T-cell (primary cell): ENCODE measurements around the gene PPP2R5C. TPM values are rescaled to one million over a fixed set of nuclear protein-coding genes. Genes with fewer than 3 reads are reported as not detected.

ENCODE experiments used
- ATAC-seq, 4 experiments: fragments of 200-7000 bp in 3 of 4; fragments of 150-1000 bp in 1 of 4; cut with Tn5 transposase; replicated peaks in 1 of 4; 1 replicate in 3 of 4; 2 replicates in 1 of 4; pipeline ENCODE4 v1.10.0; 2021; ENCODE audit warnings: moderate library complexity in 3 of 4, mild to moderate bottlenecking in 2 of 4, moderate number of reproducible peaks in 1 of 4
- CTCF ChIA-PET, 2 donors: fragments of 300-600 bp; sonication (Branson Sonifier 250); formaldehyde crosslinking; loops; one replicate each; lab custom pipeline; 2022; ENCODE audit warnings: antibody characterized with exemption in 2 of 2; lab: Charles Lee
- POLR2A ChIA-PET, 2 donors: fragments of 300-600 bp; sonication (Branson Sonifier 250); formaldehyde crosslinking; loops; one replicate each; lab custom pipeline; 2022; ENCODE audit warnings: antibody characterized with exemption in 2 of 2; lab: Charles Lee
- DNase-seq, 35 experiments: peaks; one replicate each; pipeline versions ENCODE4 v3.0.0 to v3.0.0-alpha.2; 2013 to 2023
- H3K27ac ChIP-seq: one replicate; pipeline ENCODE4 v1.5.1; 2013; ENCODE audit warnings: low read length
- H3K27me3 ChIP-seq, 2 experiments: replicated peaks in 1 of 2; 1 replicate in 1 of 2; 2 replicates in 1 of 2; pipeline versions ENCODE4 v1.6.1 to v1.7.0; 2013; ENCODE audit warnings: low read length in 1 of 2, mixed read lengths in 1 of 2; ENCODE audit not compliant: control insufficient read depth in 2 of 2, insufficient read depth in 2 of 2; ENCODE audit errors: extremely low read depth in 1 of 2
- H3K36me3 ChIP-seq, 2 donors: 1 replicate in 1 of 2; 2 replicates in 1 of 2; pipeline versions ENCODE4 v1.6.1 to v1.7.0; 2013; ENCODE audit warnings: low read length in 1 of 2; ENCODE audit not compliant: control insufficient read depth in 2 of 2, insufficient read depth in 1 of 2; ENCODE audit errors: extremely low read depth in 1 of 2
- H3K4me1 ChIP-seq, 2 experiments: 1 replicate in 1 of 2; 2 replicates in 1 of 2; pipeline versions ENCODE4 v1.6.1 to v1.7.0; 2013; ENCODE audit warnings: low read length in 2 of 2, mixed read lengths in 1 of 2; ENCODE audit not compliant: insufficient read depth in 2 of 2, control insufficient read depth in 1 of 2; ENCODE audit errors: extremely low read depth in 1 of 2
- H3K4me3 ChIP-seq, 2 donors: 1 replicate in 1 of 2; 2 replicates in 1 of 2; pipeline versions ENCODE4 v1.5.1 to v1.7.0; 2013; ENCODE audit warnings: mild to moderate bottlenecking in 2 of 2, low read length in 1 of 2, moderate library complexity in 1 of 2; ENCODE audit not compliant: control insufficient read depth in 1 of 2; ENCODE audit errors: extremely low read depth in 1 of 2
- H3K9me3 ChIP-seq: 2 replicates; pipeline ENCODE4 v1.7.0; 2013
- H3K27ac Mint-ChIP-seq, 2 donors: one replicate each; pipeline ENCODE4 v1.8.0; 2020 to 2021; ENCODE audit warnings: mild to moderate bottlenecking in 2 of 2, mixed read lengths in 2 of 2
- H3K27me3 Mint-ChIP-seq, 2 donors: one replicate each; pipeline ENCODE4 v1.8.0; 2021 to 2022; ENCODE audit warnings: mixed read lengths in 2 of 2
- H3K36me3 Mint-ChIP-seq: one replicate; pipeline ENCODE4 v1.8.0; 2021; ENCODE audit warnings: mixed read lengths
- H3K4me1 Mint-ChIP-seq, 3 donors: one replicate each; pipeline ENCODE4 v1.8.0; 2020 to 2022; ENCODE audit warnings: mixed read lengths in 3 of 3, mild to moderate bottlenecking in 1 of 3
- H3K4me3 Mint-ChIP-seq, 3 donors: one replicate each; pipeline ENCODE4 v1.8.0; 2020 to 2022; ENCODE audit warnings: mild to moderate bottlenecking in 3 of 3, mixed read lengths in 3 of 3, moderate library complexity in 3 of 3
- H3K9me3 Mint-ChIP-seq, 3 donors: one replicate each; pipeline ENCODE4 v1.8.0; 2020 to 2022; ENCODE audit warnings: mixed read lengths in 3 of 3
- WGBS: methylation state at CpG from one replicate; pipeline ENCODE4 v1.1.5; 2013; ENCODE audit warnings: missing lambda C conversion rate; ENCODE audit not compliant: insufficient coverage; 5-methylcytosine and 5-hydroxymethylcytosine counted together
- total RNA-seq, 35 experiments: library from RNA in 6 of 35; stranded (reverse) in 6 of 35; fragments of 120-200 nt in 1 of 35; gene quantifications; one replicate each; pipeline versions ENCODE4 v1.2.1 to v1.2.4 and lab custom pipeline; 2013 to 2026

PPP2R5C gene
- total RNA-seq, 5 donors from 2014 or later (not counting 1 experiment from before 2014, with no cell fraction given), result 435 to 627 (median 489) TPM

DNA sequence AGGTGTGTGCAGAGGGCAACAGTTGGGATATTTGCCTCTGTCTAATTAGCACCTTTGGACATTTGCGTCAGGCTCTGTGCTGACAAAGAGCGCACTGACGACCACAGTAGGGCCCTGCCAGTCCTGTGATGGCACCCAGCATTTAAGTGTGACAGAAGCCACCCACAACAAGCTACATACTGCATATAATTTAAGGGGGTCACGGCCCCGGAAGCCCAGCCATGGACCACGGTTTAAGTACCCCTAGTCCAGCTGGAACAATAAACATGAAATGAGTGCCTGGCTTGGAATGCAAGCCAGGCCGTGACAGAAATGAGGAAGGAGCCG, 186.0 kb downstream of the PPP2R5C start:
- ATAC-seq (peak in 2 of 4 experiments; percentile 2 to 3), DNase-seq (peak in 18 of 35 experiments; percentile 20 to 64 (median 30))
- peak overlapping the region; percentile 86 to 88 for H3K4me3 ChIP-seq
- peak overlapping the region; percentile 94 to 95 (median 95) for H3K4me3 Mint-ChIP-seq
- H3K27me3 ChIP-seq, result peaks cover 4 to 33% of the 10 kb centered on the region in 2 experiments
- POLR2A ChIA-PET, result interaction anchor here in 1 of 2 donors (0.6 to 0.9 kb wide), 3 partner anchors 14 to 169 kb away, joined by 3 read pairs; no protein-coding TSS in a partner anchor
- H3K4me1 ChIP-seq, result peaks cover 0 to 21% of the 10 kb centered on the region in 2 experiments
- CTCF ChIA-PET, result interaction anchor here in 1 of 2 donors (0.6 kb wide), 1 partner anchor 176 kb away, joined by 3 read pairs; no protein-coding TSS in a partner anchor
- H3K4me1 Mint-ChIP-seq, result peaks cover 22 to 29% (median 23%) of the 10 kb centered on the region in 3 donors
- peak overlapping the region; percentile 97 to 99 for H3K27ac Mint-ChIP-seq
- 9% methylated on average over 6 of the region's 8 CpGs for WGBS
- H3K9me3 ChIP-seq, result no peaks in the 10 kb centered on the region
- no peaks in the 10 kb centered on the region for H3K9me3 Mint-ChIP-seq
- no peaks in the 10 kb centered on the region for H3K36me3 ChIP-seq
- peak overlapping the region; percentile 99 for H3K27ac ChIP-seq
- H3K36me3 Mint-ChIP-seq, result no peaks in the 10 kb centered on the region
- H3K27me3 Mint-ChIP-seq, result peaks cover 26 to 31% of the 10 kb centered on the region in 2 donors

DNA sequence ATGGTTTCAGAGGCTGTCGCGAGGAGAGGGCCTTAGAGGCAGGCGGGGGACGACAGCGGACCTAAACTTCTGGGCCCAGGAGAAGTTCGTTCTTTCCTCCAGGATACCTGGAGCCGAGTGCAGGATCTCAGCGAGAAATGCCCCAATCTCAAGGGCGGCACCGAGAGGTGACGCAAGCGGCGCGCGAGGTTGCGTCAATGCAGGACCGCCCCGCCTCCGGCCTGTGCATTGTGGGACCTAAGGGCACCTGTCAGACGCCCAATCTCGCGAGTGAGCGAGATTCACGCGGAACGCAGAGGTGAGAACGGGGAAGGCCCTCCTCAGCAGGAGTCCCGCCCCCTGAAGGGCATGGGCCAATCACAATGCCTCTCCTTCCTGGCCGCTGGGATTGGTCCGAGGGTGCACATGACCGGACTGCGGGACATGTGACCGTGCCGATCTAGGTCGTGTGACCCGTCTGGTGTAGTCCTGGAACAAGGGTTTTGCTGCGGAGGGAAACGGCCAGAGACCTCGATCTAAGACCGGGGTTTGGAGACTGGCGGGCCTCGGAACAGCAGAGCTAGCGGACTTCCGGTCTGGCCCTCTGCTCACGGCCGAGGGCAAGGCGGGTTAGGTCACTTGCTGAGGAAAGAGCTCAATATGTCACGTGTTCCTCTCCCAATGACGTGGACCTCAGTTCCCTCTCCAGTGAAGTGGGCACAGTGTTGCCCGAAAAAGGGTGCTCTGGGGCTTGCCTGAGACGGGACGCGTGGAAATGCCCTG, 186.6 kb downstream of the PPP2R5C start:
- POLR2A ChIA-PET, result interaction anchor here (0.5 to 1.0 kb wide), 6 partner anchors 9 to 187 kb away, joined by 3 to 4 read pairs (median 3); no protein-coding TSS in a partner anchor
- Mint-ChIP-seq H3K9me3 (no peaks in the 10 kb centered on the region), H3K36me3 (no peaks in the 10 kb centered on the region), H3K27me3 (peaks cover 24 to 28% of the 10 kb centered on the region in 2 donors), H3K27ac (peak overlapping the region; percentile 97 to 99), H3K4me1 (peaks cover 22 to 29% (median 23%) of the 10 kb centered on the region in 3 donors), H3K4me3 (peak overlapping the region; percentile 94 to 95 (median 95))
- Histone ChIP-seq H3K27me3 (peaks cover 4 to 29% of the 10 kb centered on the region in 2 experiments), H3K36me3 (no peaks in the 10 kb centered on the region), H3K4me3 (peak overlapping the region; percentile 86 to 88), H3K4me1 (peaks cover 0 to 21% of the 10 kb centered on the region in 2 experiments), H3K27ac (peak overlapping the region; percentile 99), H3K9me3 (no peaks in the 10 kb centered on the region)
- CTCF ChIA-PET, result interaction anchor here in 1 of 2 donors (0.6 to 1.2 kb wide), 5 partner anchors 16 to 241 kb away, joined by 3 to 5 read pairs (median 3); partner anchors contain the start of gene DYNC1H1
- ATAC-seq (peak; percentile 95 to 99 (median 98)), DNase-seq (peak; percentile 98 to 100 (median 100))
- under 1% methylated on average over 53 of the region's 53 CpGs for WGBS

DNA sequence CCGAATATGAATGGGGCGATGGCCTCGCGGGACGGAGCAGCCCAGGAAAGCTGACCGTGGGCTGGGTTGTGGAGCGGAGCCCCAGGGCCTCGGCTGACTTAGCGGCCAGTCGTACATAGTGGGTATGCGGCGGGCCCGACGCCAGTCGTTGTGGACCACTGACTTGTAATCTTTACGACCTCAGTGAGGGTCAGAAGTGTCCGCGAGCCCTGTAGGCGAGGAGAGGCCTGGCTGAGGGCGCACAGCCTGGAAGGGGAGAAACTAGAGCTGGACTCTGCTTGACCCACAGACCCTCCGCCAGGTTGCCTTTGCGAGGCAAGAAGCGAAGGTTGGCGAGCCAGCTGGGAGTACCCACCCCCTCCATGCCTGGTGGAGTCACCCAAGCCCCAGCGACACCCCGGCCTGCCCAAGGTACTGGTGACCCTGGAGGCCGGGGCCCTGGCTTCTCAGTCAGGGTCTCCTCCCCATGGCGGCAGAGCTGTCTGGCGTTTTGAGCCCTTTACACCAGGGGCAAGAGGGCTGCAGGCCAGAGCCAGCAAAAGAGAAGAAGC, 187.2 kb downstream of the PPP2R5C start:
- H3K4me3 ChIP-seq, result peak overlapping the region; percentile 86 to 88
- H3K27ac Mint-ChIP-seq, result peak overlapping the region; percentile 97 to 99
- peaks cover 22 to 29% (median 23%) of the 10 kb centered on the region in 3 donors for H3K4me1 Mint-ChIP-seq

DNA sequence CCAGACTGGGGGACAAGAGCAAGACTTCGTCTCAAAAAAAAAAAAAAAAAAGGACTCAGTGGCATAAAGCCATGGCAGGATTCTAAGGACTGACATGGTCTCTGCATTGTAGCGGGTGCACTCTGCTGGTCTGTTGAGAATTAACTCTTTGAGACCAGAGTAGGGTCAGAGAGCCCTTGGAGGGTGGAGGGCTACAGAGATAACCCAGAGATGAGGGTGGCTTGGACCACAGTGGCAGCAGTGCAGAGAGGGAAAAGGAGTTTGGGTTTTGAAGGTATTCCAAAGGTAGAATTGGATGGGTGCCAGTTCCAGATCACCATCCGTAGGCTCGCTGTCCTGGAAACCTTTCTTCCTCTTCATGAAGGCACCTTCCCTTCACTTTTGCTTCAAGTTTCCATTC, 188.6 kb downstream of the PPP2R5C start:
- H3K27ac ChIP-seq, result no peak overlapping the region
- WGBS, result 79% methylated on average over 2 of the region's 4 CpGs
- no peaks in the 10 kb centered on the region for H3K9me3 ChIP-seq
- Mint-ChIP-seq H3K36me3 (no peaks in the 10 kb centered on the region), H3K4me1 (peaks cover 22 to 29% (median 23%) of the 10 kb centered on the region in 3 donors), H3K27ac (peak overlapping the region in 1 of 2 donors; percentile 22), H3K27me3 (peaks cover 13 to 14% of the 10 kb centered on the region in 2 donors), H3K4me3 (peak overlapping the region in 2 of 3 donors; percentile 36 to 95), H3K9me3 (no peaks in the 10 kb centered on the region)
- no peaks in the 10 kb centered on the region for H3K36me3 ChIP-seq
- POLR2A ChIA-PET, result interaction anchor here in 1 of 2 donors (0.7 kb wide), 1 partner anchor 1484 kb away, joined by 8 read pairs; no protein-coding TSS in a partner anchor
- peaks cover under 1 to 20% of the 10 kb centered on the region in 2 experiments for H3K27me3 ChIP-seq
- peaks cover 0 to 21% of the 10 kb centered on the region in 2 experiments for H3K4me1 ChIP-seq
- no peak for DNase-seq
- no peak overlapping the region for H3K4me3 ChIP-seq
- CTCF ChIA-PET, result no interaction called here
- ATAC-seq, result no peak

More for the DNA sequence above, 187.2 kb downstream of the PPP2R5C start:
- Histone ChIP-seq H3K27ac (peak overlapping the region; percentile 99), H3K27me3 (peaks cover 3 to 25% of the 10 kb centered on the region in 2 experiments), H3K4me1 (peaks cover 0 to 21% of the 10 kb centered on the region in 2 experiments), H3K36me3 (no peaks in the 10 kb centered on the region), H3K9me3 (no peaks in the 10 kb centered on the region)
- Mint-ChIP-seq H3K36me3 (no peaks in the 10 kb centered on the region), H3K27me3 (peaks cover 18 to 22% of the 10 kb centered on the region in 2 donors), H3K4me3 (peak overlapping the region; percentile 94 to 95 (median 95)), H3K9me3 (no peaks in the 10 kb centered on the region)
- ChIA-PET POLR2A (interaction anchor here (0.5 to 1.0 kb wide), 5 partner anchors 8 to 188 kb away, joined by 3 to 4 read pairs (median 3); no protein-coding TSS in a partner anchor), CTCF (interaction anchor here (1.0 to 1.2 kb wide), 5 partner anchors 12 to 241 kb away, joined by 3 to 5 read pairs (median 4); partner anchors contain the start of gene DYNC1H1 (in 1 of the 2))
- WGBS, result 10% methylated on average over 21 of the region's 29 CpGs
- ATAC-seq, result no peak
- DNase-seq, result no peak

DNA sequence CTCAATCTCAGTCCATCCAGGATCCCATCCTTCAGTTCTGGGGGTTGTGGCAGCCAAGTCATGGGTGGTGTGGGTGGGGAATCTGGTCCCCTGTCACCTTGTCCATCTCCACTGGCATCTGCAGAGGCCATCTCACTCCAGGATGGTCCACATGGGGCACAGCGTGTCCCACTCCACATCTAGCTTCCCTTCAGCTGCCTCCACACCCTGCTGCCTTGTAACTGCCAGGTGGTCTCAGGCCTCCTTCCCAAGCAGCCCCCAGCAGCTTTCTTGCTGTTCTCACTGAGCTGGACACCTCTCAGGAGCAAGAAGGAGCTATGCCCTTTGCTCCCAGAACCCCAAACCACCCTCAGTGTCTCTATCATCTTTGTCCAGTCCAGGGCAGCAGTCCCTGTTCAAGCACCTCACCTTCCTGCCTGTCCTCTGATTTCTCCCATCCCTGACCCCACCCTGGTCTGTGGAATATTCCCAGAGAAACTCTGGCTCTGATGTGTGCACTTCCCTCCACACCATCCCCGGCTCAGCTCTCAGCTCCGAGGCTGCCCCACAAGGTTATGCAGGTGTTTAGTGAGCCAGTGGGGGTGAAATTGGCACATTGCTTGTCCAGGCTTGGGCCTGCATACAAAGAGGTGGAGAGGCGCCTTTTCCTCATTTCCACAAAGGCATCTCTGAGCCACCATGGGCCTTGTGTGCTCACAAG, 189.2 kb downstream of the PPP2R5C start:
- Mint-ChIP-seq H3K27ac (peak overlapping the region in 1 of 2 donors; percentile 31), H3K4me3 (peak overlapping the region in 2 of 3 donors; percentile 1 to 45), H3K4me1 (peaks cover 22 to 29% (median 23%) of the 10 kb centered on the region in 3 donors), H3K9me3 (no peaks in the 10 kb centered on the region), H3K36me3 (no peaks in the 10 kb centered on the region), H3K27me3 (peaks cover 10% of the 10 kb centered on the region in 2 donors)
- Histone ChIP-seq H3K4me1 (peaks cover 0 to 21% of the 10 kb centered on the region in 2 experiments), H3K9me3 (no peaks in the 10 kb centered on the region), H3K36me3 (no peaks in the 10 kb centered on the region), H3K27me3 (peaks cover 0 to 17% of the 10 kb centered on the region in 2 experiments), H3K4me3 (no peak overlapping the region), H3K27ac (no peak overlapping the region)
- WGBS, result 91% methylated on average over 1 of the region's 4 CpGs
- POLR2A ChIA-PET, result interaction anchor here in 1 of 2 donors (0.6 to 0.7 kb wide), 2 partner anchors 16 to 133 kb away, joined by 3 to 6 read pairs; no protein-coding TSS in a partner anchor
- ATAC-seq (no peak), DNase-seq (no peak)
- CTCF ChIA-PET, result no interaction called here
